Prostate gland (tissue), 2 donors: ENCODE data around the gene PSTK. TPM values are rescaled to one million over a fixed set of nuclear protein-coding genes. Genes with fewer than 3 reads are reported as not detected.

ENCODE experiments used
- DNase-seq: peaks from one replicate; pipeline ENCODE4 v3.0.0-alpha.2; 2019; ENCODE audit warnings: low spot score
- H3K27ac ChIP-seq, 2 donors: fragments of 200-600 bp; sonication (generic); 2 replicates each; pipeline ENCODE4 v1.5.1; 2017 to 2019
- H3K27me3 ChIP-seq: fragments of 200-600 bp; sonication (generic); replicated peaks from 2 replicates; pipeline ENCODE4 v1.5.1; 2019; ENCODE audit not compliant: insufficient read depth
- H3K36me3 ChIP-seq, 2 donors: fragments of 200-600 bp; sonication (generic); 1 replicate in 1 of 2; 2 replicates in 1 of 2; pipeline versions ENCODE4 v1.5.1 to v1.8.1; 2017 to 2019
- H3K4me1 ChIP-seq: fragments of 200-600 bp; sonication (generic); replicated peaks from 2 replicates; pipeline ENCODE4 v1.5.1; 2019
- H3K4me3 ChIP-seq, 2 donors: fragments of 200-600 bp; sonication (generic); 2 replicates each; pipeline ENCODE4 v1.5.1; 2017 to 2019
- H3K9me3 ChIP-seq: fragments of 200-600 bp; sonication (generic); 2 replicates; pipeline ENCODE4 v1.5.1; 2017
- POLR2A ChIP-seq: fragments of 450-650 bp; IDR thresholded peaks from one replicate; pipeline ENCODE4 v1.6.1; 2016; ENCODE audit warnings: antibody characterized with exemption, mild to moderate bottlenecking
- POLR2AphosphoS5 ChIP-seq: sonication (generic); formaldehyde crosslinking; IDR thresholded peaks from one replicate; pipeline ENCODE4 v1.6.1; 2017; ENCODE audit warnings: antibody characterized with exemption
- WGBS: methylation state at CpG from one replicate; pipeline ENCODE4 v1.1.5; 2018; 5-methylcytosine and 5-hydroxymethylcytosine counted together
- intact Hi-C: fragments of 100-400 bp; cut with DNase I; formaldehyde crosslinking; loops from one replicate; pipeline ENCODE4 v1.14.2; 2022
- total RNA-seq, 2 donors: library from RNA; depleted of rRNA; stranded (reverse); fragments of >200 nt; gene quantifications; one replicate each; pipeline ENCODE4 v1.1.0, GENCODE V29; 2016
- TF ChIP-seq, protein P1 (sequence below), 4 experiments: fragments of 200-600 bp in 2 of 4; fragments of 450-650 bp in 2 of 4; sonication (generic) in 2 of 4; IDR thresholded peaks; 1 replicate in 3 of 4; 2 replicates in 1 of 4; pipeline ENCODE4 v1.5.1; 2016 to 2019; ENCODE audit warnings: antibody characterized with exemption in 4 of 4, mild to moderate bottlenecking in 2 of 4, moderate library complexity in 2 of 4

The PSTK gene
- total RNA-seq, 2 donors from 2014 or later = 5.1 to 10.0 TPM

DNA sequence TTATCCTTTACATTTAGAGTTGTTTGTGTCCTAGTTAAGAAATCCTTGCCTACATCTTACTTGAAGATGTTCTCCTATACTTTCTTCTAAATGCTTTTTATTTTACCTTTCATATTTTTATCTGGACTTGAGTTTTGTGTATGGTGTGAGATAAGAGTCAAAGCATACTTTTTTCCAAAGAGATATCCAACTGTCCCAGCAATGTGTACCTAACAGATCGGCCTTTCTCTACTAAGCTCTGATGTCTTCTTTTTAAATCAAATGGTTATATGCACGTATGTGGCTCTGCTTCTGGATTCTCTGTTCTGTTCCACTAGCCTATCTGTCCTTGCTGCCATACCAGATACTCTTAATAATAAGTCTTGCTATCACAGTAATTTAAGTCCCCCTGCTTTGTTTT is 21.2 kb downstream of the PSTK start:
- TF ChIP-seq, protein P1, sequence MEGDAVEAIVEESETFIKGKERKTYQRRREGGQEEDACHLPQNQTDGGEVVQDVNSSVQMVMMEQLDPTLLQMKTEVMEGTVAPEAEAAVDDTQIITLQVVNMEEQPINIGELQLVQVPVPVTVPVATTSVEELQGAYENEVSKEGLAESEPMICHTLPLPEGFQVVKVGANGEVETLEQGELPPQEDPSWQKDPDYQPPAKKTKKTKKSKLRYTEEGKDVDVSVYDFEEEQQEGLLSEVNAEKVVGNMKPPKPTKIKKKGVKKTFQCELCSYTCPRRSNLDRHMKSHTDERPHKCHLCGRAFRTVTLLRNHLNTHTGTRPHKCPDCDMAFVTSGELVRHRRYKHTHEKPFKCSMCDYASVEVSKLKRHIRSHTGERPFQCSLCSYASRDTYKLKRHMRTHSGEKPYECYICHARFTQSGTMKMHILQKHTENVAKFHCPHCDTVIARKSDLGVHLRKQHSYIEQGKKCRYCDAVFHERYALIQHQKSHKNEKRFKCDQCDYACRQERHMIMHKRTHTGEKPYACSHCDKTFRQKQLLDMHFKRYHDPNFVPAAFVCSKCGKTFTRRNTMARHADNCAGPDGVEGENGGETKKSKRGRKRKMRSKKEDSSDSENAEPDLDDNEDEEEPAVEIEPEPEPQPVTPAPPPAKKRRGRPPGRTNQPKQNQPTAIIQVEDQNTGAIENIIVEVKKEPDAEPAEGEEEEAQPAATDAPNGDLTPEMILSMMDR (IDR thresholded peaks at IDR 0.05) = no peak
- TF ChIP-seq POLR2AphosphoS5 (no peak), POLR2A (no peak)
- no peaks in the 10 kb centered on the region for H3K27me3 ChIP-seq
- H3K4me1 ChIP-seq = no peaks in the 10 kb centered on the region
- 100% methylated on average over 2 of the region's 2 CpGs for WGBS
- no peak for DNase-seq
- H3K9me3 ChIP-seq = no peaks in the 10 kb centered on the region
- no peak overlapping the region for H3K4me3 ChIP-seq
- no peak overlapping the region for H3K27ac ChIP-seq
- no peaks in the 10 kb centered on the region for H3K36me3 ChIP-seq
- intact Hi-C loops = no loop called here

DNA sequence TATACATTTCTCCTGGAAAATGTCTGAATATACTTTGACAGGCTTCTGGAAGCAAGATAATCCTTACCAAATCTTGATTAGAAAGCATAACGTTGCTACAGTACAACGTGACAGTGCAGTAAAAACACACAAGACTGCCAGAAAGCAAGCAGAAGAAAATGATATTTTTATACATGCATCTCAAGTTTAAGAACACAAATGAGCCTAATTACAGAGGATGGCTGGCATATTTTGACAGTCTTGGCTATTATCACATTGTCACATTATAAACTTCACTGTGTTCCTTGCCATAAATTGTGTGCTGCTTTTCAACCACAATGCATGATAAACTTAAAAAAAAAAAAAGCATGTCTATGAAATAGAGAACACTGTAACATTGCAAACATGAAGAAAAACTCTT is 24.1 kb downstream of the PSTK start:
- intact Hi-C loops = no loop called here
- no peak for DNase-seq
- TF ChIP-seq POLR2A (no peak), POLR2AphosphoS5 (no peak)
- TF ChIP-seq, protein P1 (IDR thresholded peaks at IDR 0.05) = no peak
- Histone ChIP-seq H3K27ac (no peak overlapping the region), H3K4me1 (no peaks in the 10 kb centered on the region), H3K36me3 (no peaks in the 10 kb centered on the region), H3K9me3 (no peaks in the 10 kb centered on the region), H3K4me3 (no peak overlapping the region), H3K27me3 (no peaks in the 10 kb centered on the region)
- WGBS = 31% methylated on average over 2 of the region's 2 CpGs

DNA sequence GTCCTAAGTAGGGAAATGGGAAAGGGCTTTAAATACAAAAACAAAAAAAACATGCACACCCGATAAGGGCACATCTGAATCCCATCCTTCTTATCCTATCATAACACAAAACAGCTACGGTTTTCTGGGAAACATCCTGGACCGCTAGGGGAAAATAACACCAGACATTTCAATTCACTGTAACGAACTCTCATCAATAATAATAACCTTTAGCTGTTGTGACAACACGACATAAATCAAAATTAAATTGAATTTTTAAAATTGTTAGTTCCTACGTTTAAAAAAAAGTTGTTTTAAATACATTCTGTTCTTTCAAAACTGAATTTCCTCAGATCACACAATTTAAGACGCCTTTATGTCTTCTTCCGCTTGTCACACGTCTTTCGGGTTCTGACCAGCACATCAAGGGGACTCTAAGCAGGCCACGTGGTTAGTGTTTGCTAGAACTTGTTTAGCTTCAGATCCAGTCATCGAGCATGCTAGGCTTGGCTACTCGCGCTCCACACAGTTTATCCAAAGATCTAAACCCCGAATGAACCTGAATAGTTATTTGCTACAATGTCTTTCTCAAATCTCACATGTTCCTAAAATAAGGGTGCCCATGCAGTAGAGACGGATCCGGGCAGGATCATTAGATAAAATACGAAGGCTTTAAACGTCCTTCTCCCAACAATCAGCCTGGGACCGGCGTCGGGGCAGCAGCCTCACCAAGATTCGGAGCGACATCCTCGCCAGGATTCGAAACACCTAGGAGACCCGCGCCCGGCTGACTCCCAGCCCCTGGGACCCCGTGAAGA is 27.6 kb downstream of the PSTK start:
- peak; percentile 54 for DNase-seq
- no peaks in the 10 kb centered on the region for H3K9me3 ChIP-seq
- H3K27me3 ChIP-seq = no peaks in the 10 kb centered on the region
- H3K4me3 ChIP-seq = peak overlapping the region; percentile 73 to 96
- WGBS = 3% methylated on average over 27 of the region's 30 CpGs
- TF ChIP-seq POLR2AphosphoS5 (peak; percentile 52), POLR2A (peak; percentile 35)
- TF ChIP-seq, protein P1 (IDR thresholded peaks at IDR 0.05) = no peak
- no peaks in the 10 kb centered on the region for H3K36me3 ChIP-seq
- intact Hi-C loops = loop anchor here (1.0 to 2.0 kb wide), 3 partner anchors 27 to 145 kb away; partner anchors contain the start of genes C10orf88 and PSTK
- H3K27ac ChIP-seq = peak overlapping the region; percentile 91 to 93
- no peaks in the 10 kb centered on the region for H3K4me1 ChIP-seq

DNA sequence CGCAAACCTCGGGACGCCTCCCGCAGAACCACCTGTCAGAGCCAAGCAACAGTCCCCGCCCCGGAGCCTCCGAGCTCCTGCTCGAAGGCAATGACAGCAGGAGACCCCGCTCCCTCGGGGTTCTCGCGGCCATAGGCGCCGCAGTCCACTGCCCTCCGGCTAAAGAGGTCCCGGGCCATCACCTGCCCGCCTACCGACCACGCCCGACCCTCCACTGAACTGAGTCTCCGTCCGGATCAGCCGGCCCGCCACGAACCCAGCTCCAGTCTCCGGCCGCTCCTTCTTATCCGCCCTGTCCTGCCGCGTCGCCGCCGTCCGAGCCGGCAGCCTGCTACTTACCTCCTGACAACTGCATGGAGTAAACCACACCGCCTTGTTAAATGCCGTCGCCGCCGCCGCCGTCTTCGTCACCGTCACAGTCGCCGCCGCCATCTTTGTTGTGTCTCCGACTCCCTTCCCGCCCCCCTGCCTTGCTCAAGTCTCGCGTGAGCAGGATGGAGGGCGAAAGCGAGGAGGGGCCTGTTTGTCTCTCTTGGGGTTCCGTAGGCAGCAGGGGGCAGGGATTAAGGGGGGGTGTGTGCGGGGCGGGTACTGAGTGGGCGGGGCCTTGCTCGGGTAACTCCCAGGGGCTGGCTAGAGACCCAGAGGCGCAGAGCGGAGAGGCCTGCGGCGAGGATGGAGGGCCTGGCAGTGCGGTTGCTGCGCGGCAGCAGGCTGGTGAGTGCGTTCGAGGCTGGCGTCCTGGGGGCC is 28.3 kb downstream of the PSTK start, which contains the start of the genes ACADSB and IKZF5:
Gene ACADSB (plus strand): TSS at position 652 of the 750 bp plus-strand sequence. CDS start 24 bp downstream, at position 676.
Gene IKZF5 (minus strand): TSS at position 441 of the 750 bp plus-strand sequence. CDS start 10,170 bp downstream, outside the sequence.
- Histone ChIP-seq H3K9me3 (no peaks in the 10 kb centered on the region), H3K4me1 (no peaks in the 10 kb centered on the region), H3K27ac (peak within 1 kb of the TSS; percentile 91 to 93), H3K27me3 (no peaks in the 10 kb centered on the region), H3K4me3 (peak within 1 kb of the TSS; percentile 73 to 96), H3K36me3 (no peaks in the 10 kb centered on the region)
- DNase-seq = peak; percentile 95
- WGBS = under 1% methylated on average over 51 of the region's 68 CpGs
- intact Hi-C loops = loop anchor here (1.0 to 2.0 kb wide), 3 partner anchors 28 to 144 kb away; partner anchors contain the start of genes C10orf88 and PSTK
- TF ChIP-seq, protein P1 (IDR thresholded peaks at IDR 0.05) = no peak
- TF ChIP-seq POLR2AphosphoS5 = peak; percentile 99
- TF ChIP-seq POLR2A = peak; percentile 86
